ENCODE results near the gene PLCG2.
"Not testable (repeated sequence)": the region's sequence is repeated elsewhere in the genome, so short reads cannot be mapped to it uniquely, and the experiment has no call there.

Gene PLCG2

DNA sequence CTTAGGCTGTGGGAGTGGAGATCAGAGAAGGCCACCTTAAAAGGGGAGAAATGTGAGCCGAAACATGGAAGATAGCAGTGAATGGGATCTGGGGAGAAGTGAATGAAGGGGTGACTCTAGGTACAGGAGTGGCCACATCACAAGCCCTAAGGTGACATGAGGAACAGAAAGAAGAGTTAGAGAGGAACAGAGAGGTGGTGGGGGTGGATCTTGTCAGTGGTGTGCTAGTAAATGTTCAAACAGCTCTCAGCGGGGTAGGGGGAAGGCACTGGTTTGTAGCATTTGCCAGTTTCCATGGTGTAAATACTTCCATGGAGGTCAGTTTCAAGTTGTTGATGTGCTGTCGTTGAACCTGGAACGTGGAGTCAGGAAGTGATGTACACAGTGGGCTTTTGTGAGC, 141.4 kb downstream of the PLCG2 start:
- DNase-seq = no peak

DNA sequence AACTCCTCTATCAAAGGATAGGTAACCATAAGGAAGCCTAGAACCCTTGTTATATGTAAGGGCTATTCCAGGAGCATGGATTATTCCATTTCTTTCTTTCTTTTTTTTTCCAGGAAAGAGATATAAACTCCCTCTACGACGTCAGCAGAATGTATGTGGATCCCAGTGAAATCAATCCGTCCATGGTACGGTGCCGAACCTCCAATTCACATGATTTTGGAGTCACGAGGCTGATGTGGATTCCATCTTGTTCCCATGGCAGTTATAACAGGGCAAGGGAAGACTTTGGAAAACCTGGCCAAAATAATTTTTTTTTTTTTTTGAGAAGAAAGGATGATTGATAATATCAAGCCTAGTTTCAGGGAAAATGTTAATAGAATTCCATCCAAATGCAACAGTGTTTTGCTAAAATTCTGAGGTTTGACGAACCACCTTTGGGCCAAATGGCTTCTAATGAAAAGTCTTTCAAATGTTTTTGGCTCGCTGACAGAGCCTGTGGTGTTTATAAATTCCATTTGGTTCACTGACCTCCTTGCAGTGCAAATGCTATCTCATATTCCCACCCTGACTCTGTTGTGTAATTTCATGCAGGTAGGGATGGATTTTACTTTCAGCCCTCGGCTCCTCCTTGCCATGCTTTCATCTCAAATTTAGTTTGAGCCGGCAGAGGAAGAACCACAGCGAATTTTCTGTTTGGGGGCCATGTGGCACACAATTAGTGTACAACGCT, 142.2 kb downstream of the PLCG2 start:
- no peak for DNase-seq

DNA sequence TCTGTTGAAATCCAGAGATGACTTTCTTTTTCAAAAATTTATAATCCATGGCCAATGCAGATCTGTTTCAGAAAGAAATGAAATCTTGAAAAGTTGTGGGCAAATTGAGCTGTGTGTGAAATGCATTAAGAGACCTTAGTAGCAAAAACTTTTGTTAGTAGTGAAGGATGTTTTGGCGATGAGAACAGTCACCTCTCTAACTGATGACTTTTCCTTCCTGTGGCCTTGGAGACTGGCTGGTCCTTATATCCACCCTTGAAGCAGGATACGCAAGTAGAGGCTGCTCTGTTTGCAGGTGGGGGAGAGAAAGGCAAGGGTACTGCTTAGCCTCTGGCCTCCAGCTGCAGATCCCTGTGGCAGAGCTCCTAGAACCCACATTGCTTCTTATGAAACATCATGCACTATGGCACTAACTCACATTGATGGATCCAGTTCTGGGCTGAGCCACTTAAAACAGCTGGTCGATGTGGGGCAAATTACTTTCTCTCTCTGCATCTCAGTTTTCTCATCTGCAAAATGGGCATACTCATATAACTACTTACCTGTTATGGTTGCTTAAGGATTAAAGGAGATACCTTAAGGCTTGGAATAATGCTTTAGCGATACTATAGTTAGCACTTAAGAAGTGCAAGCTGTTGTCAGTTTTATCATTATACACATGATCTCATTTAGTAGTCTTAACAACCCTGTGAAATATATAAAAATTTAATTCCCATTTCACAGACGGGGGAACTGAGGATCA, 142.9 kb downstream of the PLCG2 start:
- DNase-seq = no peak

DNA sequence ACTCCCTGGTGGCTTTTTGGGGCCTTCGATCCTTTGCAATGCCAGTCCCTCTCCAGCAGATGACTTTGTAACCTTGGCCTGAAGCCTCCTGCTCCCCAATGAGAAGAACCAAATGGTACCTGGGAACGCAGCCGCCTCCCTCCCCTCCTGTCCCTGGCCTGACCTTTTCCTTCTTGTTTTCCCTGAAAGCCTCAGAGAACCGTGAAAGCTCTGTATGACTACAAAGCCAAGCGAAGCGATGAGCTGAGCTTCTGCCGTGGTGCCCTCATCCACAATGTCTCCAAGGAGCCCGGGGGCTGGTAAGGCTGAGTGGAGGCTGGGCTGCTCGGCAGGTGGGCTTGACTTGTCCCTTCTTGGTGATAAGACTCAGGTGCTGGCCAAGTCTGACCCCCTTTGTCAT, 144.2 kb downstream of the PLCG2 start:
- no peak for DNase-seq

DNA sequence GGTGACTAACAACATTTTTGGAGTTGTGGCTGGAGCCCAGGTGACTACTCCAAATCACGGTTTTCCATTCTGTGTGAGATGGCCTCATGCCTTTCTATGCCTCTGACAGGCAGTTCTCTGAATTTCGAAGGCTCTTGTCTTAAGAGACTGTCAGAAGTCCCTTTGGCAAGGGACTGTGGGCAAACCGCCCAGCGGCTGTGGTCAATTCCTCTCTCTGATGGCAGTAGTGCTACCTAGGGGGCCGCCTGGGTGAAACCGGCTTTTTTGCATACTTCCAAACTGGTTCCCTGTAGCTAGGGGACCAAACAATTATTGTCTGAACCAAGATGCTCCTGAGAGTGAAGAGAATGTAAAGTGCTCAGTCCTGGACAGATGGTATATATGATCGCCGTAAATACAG, 145.9 kb downstream of the PLCG2 start:
- DNase-seq = no peak

DNA sequence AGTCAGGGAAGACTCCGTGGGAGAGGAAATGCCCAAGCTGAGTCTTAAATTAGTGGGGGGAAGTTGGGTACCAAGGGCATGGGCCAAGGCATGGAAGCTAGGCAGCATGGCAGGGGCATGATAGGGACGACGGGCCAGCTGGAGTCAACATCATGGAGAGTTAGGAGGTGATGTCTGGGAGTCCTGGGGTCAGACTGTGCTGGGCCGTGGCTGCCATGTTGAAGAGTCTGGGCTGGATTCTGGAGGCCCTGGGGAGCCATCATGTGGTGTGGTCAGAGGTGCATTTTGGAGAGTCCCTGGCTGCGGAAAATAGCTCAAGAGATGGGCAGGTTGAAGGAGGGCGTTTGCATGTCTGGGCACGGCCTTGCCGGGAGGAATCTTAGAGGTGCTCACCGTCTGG, 146.9 kb downstream of the PLCG2 start:
- no peak for DNase-seq

DNA sequence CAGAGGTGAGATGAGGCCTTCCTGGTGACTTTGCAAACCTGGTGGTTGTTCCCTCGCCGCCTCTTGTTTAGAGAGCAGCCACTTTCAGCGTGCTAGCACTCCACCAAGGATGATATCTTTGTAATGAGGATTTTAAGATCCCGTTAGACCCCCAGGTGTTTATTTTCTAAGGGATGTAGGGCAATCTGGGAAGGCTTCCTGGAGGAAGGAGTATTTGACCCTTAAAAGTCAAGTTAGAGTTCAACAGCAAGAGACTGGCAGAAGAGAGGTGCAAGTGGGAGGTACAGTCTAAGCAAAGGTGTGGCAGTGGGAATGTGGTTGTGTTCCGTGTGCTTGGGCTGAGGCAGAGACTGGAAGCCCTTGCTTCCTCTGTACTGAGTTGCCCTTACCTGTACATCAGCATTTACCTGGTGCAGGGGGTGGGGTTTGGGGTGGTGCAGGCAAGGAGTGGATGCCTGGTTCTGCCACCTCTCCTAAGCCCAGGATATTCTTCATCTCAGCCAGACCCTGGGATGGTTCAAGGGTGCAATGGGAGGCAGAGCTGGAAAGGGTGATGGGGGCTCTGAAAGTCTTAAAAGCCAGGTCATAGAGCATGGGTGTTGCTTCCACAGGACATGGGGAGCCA, 148.6 kb downstream of the PLCG2 start:
- no peak for DNase-seq

DNA sequence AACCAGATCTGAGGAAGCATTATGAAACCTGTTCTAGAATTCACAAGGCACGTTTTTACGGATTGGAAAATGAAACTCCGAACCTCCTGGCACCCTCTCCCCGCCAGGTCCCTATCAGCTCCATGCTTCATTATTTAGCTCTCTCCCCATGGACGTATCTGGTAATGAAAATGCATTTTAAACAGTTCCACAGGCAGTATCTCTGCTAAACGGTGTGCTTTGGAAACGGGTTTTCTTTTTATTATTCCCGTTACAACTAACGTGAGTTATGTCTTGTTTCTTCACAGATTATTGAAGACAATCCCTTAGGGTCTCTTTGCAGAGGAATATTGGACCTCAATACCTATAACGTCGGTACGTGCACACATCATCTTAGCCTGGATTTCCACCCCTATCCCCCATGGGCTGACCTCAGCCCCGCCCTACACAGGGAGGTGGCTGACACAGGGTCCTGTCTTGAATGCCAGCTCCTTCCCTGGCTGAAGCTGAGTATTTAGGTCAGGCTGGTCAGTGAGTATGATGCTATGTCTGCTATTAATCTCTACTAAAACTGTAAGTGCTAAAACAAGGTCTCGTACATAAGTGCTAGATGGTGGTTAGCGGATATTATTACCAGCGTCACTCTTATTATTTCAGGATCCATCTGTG, 149.3 kb downstream of the PLCG2 start:
- DNase-seq = no peak

DNA sequence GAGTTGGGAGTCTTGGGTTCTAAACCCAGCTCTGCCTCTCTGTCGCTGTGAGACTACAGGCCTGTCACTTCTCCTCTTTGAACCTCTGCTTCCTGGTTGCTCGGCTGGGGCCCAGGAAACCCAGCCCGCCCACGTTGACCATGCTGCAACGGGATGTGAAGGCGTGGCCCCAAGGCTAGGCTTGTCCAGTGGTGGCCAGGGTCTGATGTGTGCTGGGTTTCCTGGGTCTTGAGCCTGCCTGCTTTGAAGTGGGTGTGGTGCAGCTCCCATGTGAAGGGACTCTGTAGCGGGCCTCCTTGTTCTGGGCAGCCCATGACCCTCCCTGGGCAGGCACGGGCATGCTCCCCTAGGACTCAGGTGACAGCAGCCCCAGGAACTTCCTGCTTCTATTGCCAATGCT, 149.9 kb downstream of the PLCG2 start:
- DNase-seq = no peak

DNA sequence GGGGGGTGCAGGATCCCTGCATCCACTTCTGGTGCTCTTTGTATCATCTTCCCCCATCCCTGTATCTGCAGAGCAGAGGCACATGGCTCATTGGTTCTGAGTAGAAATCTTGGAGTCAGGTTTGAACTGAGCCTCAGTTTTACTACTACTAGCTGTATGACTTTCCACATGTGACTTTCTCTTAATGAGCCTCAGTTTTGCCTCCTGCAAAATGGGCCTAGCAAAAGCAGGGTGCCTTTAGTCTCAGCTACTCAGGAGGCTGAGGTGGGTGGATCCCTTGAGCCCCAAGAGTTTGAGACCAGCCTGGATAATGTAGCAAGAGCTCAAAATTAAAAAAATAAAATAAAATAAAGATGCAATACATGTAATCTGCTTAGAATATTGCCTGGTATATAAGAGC, 150.8 kb downstream of the PLCG2 start:
- no peak for DNase-seq

DNA sequence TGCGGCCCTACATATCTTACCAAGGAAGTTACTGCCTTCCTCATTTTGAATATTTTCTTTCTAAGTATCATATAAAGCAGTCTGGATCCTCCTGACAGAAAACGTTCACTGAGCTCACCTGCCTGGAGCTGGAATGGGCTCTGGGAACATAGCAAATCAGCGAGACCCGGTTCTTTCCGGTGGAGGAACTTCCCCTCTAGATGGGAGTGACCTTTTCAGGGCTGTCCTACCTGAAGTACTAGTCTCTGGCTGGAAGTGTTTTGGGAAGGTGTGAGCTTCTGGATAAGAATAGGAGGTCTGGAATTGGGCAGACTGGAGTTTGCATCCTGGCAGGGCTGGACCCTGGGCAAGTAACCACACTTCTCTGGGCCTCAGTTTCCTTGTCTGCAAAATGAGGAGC, 152.8 kb downstream of the PLCG2 start:
- DNase-seq = no peak

DNA sequence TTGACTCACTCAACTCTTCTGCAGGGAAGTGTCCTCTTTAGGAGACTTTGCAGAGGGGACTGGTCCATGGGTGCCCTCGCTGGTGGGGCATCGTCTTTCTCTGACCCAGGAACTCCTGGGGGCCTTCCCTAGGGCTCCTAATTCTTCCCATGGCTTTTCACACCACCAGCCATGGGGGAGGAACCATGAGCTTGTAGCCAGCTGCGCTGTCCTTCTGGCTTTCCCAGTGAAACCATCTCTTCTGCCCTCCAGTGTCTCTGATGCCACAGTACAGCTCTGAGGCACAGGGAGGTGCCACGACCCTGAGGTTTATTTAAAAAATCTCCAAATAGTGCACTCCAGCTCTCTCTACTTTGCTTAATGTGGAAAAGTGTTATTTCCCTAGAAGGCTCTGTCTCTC, 153.6 kb downstream of the PLCG2 start:
- no peak for DNase-seq

DNA sequence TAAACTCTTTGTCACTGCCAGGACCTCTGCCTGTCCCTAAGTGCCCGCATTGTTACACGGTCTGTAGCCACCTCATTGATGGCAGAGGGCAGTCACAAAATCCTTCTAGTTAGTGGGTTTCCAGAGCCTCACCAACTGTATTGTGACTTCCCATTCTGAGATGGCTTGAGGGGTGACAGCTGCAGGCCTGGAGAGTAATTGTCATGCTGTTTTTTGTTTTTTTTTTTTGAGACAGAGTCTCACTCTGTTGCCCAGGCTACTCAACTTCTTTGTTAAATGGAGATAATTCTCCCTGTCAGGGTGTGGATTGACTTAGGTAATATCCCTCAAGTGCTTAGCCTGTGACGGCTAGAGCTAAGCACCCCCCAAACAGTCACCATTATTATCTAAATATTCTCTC, 154.3 kb downstream of the PLCG2 start:
- no peak for DNase-seq

DNA sequence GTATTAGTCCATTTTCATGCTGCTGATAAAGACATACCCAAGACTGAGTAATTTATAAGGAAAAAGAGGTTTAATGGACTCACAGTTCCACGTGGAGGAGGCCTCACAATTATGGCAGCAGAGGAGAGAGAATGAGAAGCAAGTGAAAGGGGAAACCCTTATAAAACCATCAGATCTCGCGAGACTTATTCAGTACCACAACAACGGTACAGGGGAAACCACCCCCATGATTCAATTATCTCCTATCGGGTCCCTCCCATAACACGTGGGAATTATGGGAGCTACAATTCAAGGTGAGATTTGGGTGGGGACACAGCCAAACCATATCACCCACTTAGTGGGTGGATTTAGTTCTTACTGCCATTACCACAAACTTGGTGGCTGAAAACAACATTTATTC, 155.6 kb downstream of the PLCG2 start:
- not testable (repeated sequence) for DNase-seq

DNA sequence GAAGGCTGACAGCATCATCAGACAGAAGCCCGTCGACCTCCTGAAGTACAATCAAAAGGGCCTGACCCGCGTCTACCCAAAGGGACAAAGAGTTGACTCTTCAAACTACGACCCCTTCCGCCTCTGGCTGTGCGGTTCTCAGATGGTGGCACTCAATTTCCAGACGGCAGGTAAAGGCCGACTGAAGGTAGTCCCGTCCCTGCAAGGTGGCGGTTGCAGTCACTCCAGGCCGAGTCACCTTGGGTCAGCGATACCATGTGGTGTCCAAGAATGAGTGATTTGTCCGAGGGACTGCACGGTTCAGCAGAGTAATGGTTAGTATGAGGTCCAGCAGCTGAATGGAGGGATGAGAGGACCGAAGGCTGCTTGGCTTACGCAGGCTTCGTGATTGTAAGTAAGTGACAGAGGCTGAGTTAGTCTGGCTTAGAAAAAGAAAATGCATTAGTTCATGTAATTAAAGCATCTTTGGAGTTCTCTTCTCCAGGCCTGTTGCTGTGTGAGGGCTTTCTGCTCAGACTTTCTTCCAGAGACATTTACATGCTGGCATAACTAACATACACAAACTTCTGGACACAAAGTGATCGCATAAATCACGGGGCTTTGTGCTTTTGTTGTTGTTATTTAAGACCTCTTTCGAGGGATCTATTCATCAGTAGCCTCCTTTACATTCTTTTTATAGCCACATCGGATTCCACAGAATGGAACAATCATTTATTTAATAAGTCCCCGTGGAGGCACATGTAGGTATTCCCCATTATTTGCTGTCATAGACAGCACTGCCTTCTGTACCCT, 157.3 kb downstream of the PLCG2 start:
- DNase-seq = no peak

DNA sequence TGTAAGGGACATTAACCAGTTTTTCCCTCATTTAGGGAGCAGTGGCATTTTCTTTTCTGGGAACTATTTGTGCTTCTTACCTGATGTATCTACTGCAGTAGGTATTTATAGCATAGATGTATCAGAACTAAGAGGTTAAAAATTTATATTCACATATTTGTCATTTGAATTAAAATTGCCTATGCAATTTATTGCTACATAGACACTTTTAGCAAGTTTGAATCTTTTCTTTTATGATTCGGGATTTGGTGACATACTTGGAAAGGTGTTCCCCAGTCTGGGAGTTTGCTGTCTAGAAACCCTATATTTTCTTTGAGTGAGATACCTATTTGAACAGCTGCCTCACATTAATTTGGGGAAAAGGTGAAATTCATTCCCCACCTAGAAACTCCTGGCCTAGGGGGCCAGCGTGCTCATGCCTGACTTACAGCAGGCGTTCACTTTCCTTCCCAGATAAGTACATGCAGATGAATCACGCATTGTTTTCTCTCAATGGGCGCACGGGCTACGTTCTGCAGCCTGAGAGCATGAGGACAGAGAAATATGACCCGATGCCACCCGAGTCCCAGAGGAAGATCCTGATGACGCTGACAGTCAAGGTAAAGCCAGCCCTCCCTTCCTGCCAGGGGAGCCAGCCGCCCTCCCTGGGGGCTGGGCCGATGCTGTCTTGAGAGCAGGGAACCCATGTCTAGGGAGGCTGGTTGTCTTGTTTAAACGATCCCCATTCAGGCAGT, 158.4 kb downstream of the PLCG2 start:
- DNase-seq = peak; percentile 24

DNA sequence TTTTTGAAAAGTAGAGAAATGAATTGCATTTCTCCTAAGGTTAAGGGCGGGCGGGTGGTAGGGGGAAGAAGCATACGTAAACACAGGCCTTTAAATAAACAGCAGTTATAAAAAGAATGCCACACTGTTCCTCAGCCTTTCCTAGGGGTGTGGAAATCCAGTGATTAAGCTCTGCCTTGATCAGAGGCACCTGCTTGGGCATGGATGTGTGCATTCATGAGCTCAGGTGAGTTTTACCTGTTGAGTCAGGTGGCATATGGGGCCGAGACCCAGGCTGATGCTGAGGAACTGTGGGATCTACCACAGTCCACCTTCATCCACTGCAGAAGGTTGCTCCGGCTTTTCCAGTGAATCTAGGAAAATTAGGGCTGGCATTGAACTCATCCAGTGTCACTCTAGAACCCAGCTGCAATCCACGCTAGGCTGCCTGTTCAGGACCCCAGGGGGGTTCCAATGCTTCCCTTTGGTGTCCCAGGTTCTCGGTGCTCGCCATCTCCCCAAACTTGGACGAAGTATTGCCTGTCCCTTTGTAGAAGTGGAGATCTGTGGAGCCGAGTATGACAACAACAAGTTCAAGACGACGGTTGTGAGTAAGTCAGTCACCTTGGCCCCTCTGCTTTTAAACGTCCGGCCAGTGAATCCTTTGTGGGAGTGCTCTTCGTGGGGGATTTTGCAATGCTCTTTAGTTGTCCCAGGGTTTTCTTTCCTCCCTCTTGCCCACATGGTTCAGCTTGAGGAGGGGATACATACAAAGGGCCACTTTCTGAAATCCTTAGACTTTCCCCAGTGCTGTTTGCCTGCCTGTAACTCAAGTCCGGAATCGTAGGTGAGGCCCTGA, 159.5 kb downstream of the PLCG2 start:
- DNase-seq = no peak

DNA sequence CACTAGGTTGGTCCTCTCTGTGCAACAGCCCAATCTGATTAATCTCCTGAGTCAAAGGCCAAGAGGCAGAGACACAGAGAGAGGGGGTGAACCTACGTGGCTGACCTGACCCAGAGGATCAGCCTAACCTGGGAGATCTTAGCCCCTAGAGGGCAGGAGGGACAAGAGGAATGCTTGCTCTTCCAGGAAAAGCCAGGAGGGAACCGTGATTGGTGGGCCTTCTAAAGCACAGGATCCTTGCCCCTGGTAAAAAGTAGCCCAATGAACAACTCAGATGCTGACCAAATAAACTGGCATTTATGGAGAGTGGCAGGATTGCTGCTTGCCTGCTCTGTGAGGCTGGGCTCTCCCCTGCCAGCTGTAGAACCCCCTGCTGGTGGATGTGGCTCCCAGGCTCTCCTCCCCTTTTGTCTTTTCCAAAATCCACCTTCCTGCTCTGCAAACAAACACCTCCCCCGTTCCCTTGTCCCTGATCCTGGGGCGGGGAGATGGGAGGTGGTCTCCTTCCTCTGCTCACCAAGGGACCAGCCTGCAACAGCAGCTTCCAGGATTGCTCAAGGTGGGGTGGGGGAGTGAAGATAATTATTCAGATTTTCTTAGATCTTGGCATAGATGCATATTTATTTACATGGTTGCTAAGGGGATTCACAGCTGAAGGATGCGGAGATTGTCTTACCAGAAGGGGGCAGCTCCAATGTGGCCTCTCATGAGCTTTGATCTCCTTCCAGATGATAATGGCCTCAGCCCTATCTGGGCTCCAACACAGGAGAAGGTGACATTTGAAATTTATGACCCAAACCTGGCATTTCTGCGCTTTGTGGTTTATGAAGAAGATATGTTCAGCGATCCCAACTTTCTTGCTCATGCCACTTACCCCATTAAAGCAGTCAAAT, 160.3 kb downstream of the PLCG2 start:
- DNase-seq = no peak

DNA sequence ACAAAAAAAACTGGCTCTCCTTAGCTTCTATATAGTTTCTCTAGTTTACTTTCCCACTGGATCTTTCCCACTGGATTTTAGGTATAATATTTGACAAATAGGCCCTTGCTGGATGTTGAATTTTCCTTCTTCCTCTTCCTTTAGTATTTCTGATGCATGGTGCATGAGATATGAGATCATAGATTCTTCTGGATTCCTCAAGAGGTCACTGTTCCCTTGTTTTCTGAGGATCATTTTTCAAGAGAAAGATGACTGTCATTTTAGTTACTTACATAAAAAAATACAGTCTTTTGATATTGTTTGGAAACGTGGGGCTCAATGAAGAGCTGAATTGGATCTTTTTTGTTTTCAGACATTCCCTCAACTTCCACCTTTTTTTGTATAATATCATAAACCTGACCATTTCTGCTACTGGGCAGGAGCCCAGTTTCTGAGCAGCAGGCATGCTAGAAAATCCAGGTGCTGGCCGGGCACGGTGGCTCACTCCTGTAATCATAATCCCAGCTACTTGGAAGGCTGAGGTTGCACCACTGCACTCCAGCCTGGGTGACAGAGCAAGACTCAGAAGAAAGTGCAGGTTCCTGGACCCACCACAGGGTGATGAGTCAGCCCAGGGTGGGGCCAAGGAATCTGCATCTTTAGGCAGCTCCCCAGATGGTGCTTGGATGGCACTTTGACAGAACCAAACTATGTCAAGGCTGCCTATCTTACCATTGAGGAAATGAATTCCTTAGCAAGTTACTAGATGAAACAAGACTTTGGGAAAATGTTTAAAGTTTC, 161.9 kb downstream of the PLCG2 start:
- DNase-seq = peak; percentile 66
